AG09319 (cell line): Measurements from ENCODE around the gene WDR93.

Source experiments
- DNase-seq: peaks from one replicate; pipeline ENCODE4 v3.0.0-alpha.2; 2010; ENCODE audit warnings: low read depth; ENCODE audit errors: extremely low read depth
- TF ChIP-seq, protein P1 (sequence below): IDR thresholded peaks from 2 replicates; pipeline ENCODE4 v1.5.1; 2011; ENCODE audit warnings: low read depth, mild to moderate bottlenecking, inconsistent platforms, low read length, moderate library complexity

WDR93 gene

DNA sequence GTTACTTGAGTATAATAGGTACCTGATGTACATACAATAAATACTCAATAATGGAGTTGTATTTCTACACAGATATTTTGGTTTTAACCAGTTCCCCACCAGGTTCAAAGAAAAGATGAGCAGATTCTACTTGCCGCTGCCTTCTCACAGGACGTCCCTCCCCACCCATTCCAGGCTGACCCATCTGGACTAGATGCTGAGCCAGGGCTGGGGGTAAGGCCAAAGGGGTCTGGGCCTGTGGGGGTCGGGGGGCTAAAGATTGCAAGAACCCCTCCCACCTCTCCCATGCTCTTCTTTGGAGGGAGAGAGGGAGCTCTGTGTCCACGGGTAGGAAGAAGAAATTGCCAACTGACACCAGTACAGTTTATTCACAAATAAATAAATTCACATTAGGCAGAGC, 58.9 kb downstream of the WDR93 start:
- TF ChIP-seq, protein P1, sequence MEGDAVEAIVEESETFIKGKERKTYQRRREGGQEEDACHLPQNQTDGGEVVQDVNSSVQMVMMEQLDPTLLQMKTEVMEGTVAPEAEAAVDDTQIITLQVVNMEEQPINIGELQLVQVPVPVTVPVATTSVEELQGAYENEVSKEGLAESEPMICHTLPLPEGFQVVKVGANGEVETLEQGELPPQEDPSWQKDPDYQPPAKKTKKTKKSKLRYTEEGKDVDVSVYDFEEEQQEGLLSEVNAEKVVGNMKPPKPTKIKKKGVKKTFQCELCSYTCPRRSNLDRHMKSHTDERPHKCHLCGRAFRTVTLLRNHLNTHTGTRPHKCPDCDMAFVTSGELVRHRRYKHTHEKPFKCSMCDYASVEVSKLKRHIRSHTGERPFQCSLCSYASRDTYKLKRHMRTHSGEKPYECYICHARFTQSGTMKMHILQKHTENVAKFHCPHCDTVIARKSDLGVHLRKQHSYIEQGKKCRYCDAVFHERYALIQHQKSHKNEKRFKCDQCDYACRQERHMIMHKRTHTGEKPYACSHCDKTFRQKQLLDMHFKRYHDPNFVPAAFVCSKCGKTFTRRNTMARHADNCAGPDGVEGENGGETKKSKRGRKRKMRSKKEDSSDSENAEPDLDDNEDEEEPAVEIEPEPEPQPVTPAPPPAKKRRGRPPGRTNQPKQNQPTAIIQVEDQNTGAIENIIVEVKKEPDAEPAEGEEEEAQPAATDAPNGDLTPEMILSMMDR = no peak
- no peak for DNase-seq

GRCh38 chr15:89749951-89750559, 59.4 kb downstream of the WDR93 start:
- DNase-seq = no peak
- TF ChIP-seq, protein P1 = no peak

DNA sequence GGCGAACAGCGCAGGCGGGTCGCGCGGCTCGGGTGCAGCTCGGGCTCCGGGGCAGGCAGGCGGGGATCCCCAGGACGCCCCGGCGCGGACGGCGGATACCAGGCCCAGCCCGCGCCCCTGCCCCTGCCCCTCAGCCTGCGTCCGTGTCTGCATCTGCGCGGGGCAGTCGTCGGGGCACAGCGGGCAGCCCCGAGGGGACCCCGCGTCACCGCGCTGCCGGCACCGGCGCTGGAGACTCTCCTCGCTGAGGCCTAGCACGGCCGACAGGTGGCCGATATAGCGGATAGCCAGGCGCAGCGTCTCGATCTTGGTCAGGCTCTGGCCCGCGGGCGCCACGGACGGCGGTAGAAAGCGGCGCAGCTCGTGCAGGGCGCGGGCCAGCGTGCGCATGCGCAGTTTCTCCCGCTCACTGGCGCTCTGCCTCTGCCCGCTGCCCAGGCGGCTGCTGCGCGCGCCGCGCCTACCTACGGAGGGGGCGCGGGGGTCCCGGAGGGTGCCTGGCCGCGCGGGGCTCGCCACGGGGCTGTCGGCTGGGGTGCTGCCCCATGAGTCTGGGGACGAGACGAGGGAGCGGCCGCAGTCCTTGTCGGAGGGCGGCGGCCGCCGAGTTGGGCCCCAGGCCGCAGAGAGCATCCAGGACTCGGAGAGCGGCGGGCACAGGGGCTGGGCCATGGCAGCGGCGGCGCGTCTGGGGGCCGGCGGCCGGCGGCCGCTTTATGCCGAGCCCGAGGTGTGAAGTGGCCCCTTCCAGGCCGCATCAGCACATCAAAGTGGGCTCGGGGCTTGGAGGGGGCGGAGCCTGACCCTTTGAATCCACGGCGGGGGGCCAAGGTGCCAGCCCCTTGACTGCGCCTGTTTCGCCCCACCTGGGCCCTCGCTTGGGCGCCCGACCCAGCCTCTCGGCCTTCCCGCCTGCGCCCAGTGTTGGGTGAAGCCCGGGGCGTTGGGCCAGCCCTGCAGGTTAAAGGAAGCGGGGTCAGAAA, 60.2 kb downstream of the WDR93 start, which contains the start of gene MESP1:
Gene MESP1, minus strand, starts transcription at position 690 of the 983 bp plus-strand sequence. Its CDS starts 18 bp downstream, at position 672.
- DNase-seq = peak; percentile 74
- TF ChIP-seq, protein P1 = peak; percentile 62

- TF ChIP-seq, protein P1 = no peak
- DNase-seq = no peak
Observed at GRCh38 chr15:89751748-89752147, 61.1 kb downstream of the WDR93 start.

GRCh38 chr15:89753855-89754254, 63.2 kb downstream of the WDR93 start:
- no peak for DNase-seq
- TF ChIP-seq, protein P1 = no peak

DNA sequence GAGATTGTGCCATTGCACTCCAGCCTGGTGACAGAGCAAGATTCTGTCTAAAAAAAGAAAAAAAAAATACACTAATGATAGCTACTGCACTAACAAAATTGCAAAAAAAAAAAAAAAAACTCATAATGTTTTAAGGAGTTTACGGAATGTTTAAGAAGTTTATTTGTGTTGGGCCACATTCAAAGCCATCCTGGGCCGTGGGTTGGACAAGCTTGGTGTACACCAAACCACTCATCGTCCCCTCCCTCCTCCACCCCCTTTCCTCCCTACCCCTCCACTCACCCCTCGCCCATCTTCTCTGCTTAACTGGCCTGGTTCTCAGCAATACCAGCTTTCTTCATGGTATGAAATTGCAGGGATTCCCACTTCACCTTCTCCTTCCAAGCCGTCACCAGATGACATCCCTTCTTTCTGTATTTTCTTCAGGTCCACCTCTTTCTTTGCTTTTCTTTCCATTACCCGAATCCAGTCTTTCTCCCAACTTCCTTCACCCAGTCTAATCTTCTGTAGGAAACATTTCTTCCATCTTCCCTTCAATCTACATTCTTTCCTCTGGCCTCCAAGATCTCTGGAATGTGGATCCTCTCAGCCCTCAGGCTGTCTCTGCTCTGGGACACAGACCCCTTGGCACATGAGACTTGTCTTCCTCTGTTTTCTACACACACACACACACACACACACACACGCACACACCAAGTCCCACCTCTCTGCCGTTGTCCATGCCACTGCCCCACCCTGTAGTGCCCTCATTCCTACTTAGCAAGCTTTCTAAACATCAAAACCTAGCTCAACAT, 63.9 kb downstream of the WDR93 start:
- TF ChIP-seq, protein P1 = no peak
- no peak for DNase-seq
